GM12875 (cell line): ENCODE measurements around the gene MARCHF4.
"Not testable (repeated sequence)": the region's sequence is repeated elsewhere in the genome, so short reads cannot be mapped to it uniquely, and the experiment has no call there.

Source experiments
- H3K4me3 ChIP-seq: one replicate; pipeline ENCODE4 v1.5.1; 2011; ENCODE audit warnings: low read depth, low read length, control low read depth
- CTCF ChIP-seq: IDR thresholded peaks from 2 replicates; pipeline ENCODE4 v1.5.1; 2011; ENCODE audit warnings: low read depth, mild to moderate bottlenecking, control low read depth, inconsistent platforms, low read length, moderate library complexity, borderline replicate concordance; ENCODE audit not compliant: insufficient read depth

Gene MARCHF4

GRCh38 chr2:216391401-216391800 is 19.1 kb upstream of the MARCHF4 start:
- no peak for TF ChIP-seq CTCF
- no peak overlapping the region for H3K4me3 ChIP-seq

- no peak overlapping the region for H3K4me3 ChIP-seq
- TF ChIP-seq CTCF, result no peak
These were observed 17.3 kb upstream of the MARCHF4 start for GRCh38 chr2:216389570-216389969.

GRCh38 chr2:216388046-216388884 is 16.0 kb upstream of the MARCHF4 start:
- no peak overlapping the region for H3K4me3 ChIP-seq
- TF ChIP-seq CTCF, result no peak

- no peak for TF ChIP-seq CTCF
- H3K4me3 ChIP-seq, result no peak overlapping the region
These were observed 15.0 kb upstream of the MARCHF4 start for GRCh38 chr2:216387262-216387661.

- TF ChIP-seq CTCF, result no peak
- H3K4me3 ChIP-seq, result no peak overlapping the region
These were observed 13.2 kb upstream of the MARCHF4 start for GRCh38 chr2:216385478-216385877.

- H3K4me3 ChIP-seq, result not testable (repeated sequence)
These were observed 12.1 kb upstream of the MARCHF4 start for GRCh38 chr2:216384409-216384808.

GRCh38 chr2:216379977-216380376 is 7.7 kb upstream of the MARCHF4 start:
- no peak for TF ChIP-seq CTCF
- H3K4me3 ChIP-seq, result no peak overlapping the region
